ENCODE data around the gene LEP. TPM values are rescaled to one million over a fixed set of nuclear protein-coding genes. Genes with fewer than 3 reads are reported as not detected.
"Not testable (repeated sequence)": the region's sequence is repeated elsewhere in the genome, so short reads cannot be mapped to it uniquely, and the experiment has no call there.

LEP gene
- polyA plus RNA-seq, 4 donors: 0.25 TPM; not detected in 3

GRCh38 chr7:128278366-128278765 is 37.3 kb downstream of the LEP start:
- Histone ChIP-seq H3K4me1 (ENCODE audit: control insufficient read depth in 3 of 3, insufficient read depth in 2 of 3, low read depth in 1 of 3, low read length in 2 of 3) (no peaks in the 10 kb centered on the region), H3K4me3 (ENCODE audit: low read depth in 1 of 3, low read length in 3 of 3) (no peak overlapping the region), H3K36me3 (ENCODE audit: control insufficient read depth in 3 of 3, insufficient read depth in 2 of 3, low read depth in 1 of 3, low read length in 3 of 3) (no peaks in the 10 kb centered on the region), H3K27ac (ENCODE audit: low read depth in 1 of 3, low read length in 2 of 3) (no peak overlapping the region), H3K27me3 (ENCODE audit: control insufficient read depth in 3 of 3, insufficient read depth in 3 of 3, low read length in 3 of 3) (peaks cover 0 to 2% (median 0%) of the 10 kb centered on the region in 3 donors), H3K9me3 (ENCODE audit: control insufficient read depth in 2 of 2, insufficient read depth in 1 of 2, low read depth in 1 of 2, low read length in 1 of 2) (peaks cover 0 to 17% of the 10 kb centered on the region in 2 donors)
- no peak for FAIRE-seq
- WGBS, 3 donors: 94 to 97% (median 97%) methylated on average over 1 of the region's 1 CpG
- no peak for DNase-seq

GRCh38 chr7:128279124-128279713 is 38.1 kb downstream of the LEP start:
- Histone ChIP-seq H3K36me3 (ENCODE audit: control insufficient read depth in 3 of 3, insufficient read depth in 2 of 3, low read depth in 1 of 3, low read length in 3 of 3) (no peaks in the 10 kb centered on the region), H3K27me3 (ENCODE audit: control insufficient read depth in 3 of 3, insufficient read depth in 3 of 3, low read length in 3 of 3) (no peaks in the 10 kb centered on the region), H3K4me3 (ENCODE audit: low read depth in 1 of 3, low read length in 3 of 3) (no peak overlapping the region), H3K4me1 (ENCODE audit: control insufficient read depth in 3 of 3, insufficient read depth in 2 of 3, low read depth in 1 of 3, low read length in 2 of 3) (no peaks in the 10 kb centered on the region), H3K27ac (ENCODE audit: low read depth in 1 of 3, low read length in 2 of 3) (no peak overlapping the region), H3K9me3 (ENCODE audit: control insufficient read depth in 2 of 2, insufficient read depth in 1 of 2, low read depth in 1 of 2, low read length in 1 of 2) (peaks cover 0 to 17% of the 10 kb centered on the region in 2 donors)
- 92 to 95% (median 94%) methylated on average over 6 of the region's 6 CpGs for WGBS, 3 donors
- DNase-seq (no peak), FAIRE-seq (no peak)

GRCh38 chr7:128280451-128280850 is 39.4 kb downstream of the LEP start:
- 75 to 86% (median 77%) methylated on average over 1 of the region's 1 CpG for WGBS, 3 donors
- not testable (repeated sequence) for DNase-seq, FAIRE-seq

GRCh38 chr7:128281605-128282380 is 40.7 kb downstream of the LEP start:
- FAIRE-seq (no peak), DNase-seq (no peak)
- no peak overlapping the region for H3K27ac ChIP-seq (ENCODE audit: low read depth in 1 of 3, low read length in 2 of 3)
- no peaks in the 10 kb centered on the region for H3K27me3 ChIP-seq (ENCODE audit: control insufficient read depth in 3 of 3, insufficient read depth in 3 of 3, low read length in 3 of 3)
- H3K36me3 ChIP-seq (ENCODE audit: control insufficient read depth in 3 of 3, insufficient read depth in 2 of 3, low read depth in 1 of 3, low read length in 3 of 3): no peaks in the 10 kb centered on the region
- WGBS, 3 donors: 87 to 90% (median 88%) methylated on average over 4 of the region's 4 CpGs
- no peak overlapping the region for H3K4me3 ChIP-seq (ENCODE audit: low read depth in 1 of 3, low read length in 3 of 3)
- H3K4me1 ChIP-seq (ENCODE audit: control insufficient read depth in 3 of 3, insufficient read depth in 2 of 3, low read depth in 1 of 3, low read length in 2 of 3): no peaks in the 10 kb centered on the region
- H3K9me3 ChIP-seq (ENCODE audit: control insufficient read depth in 2 of 2, insufficient read depth in 1 of 2, low read depth in 1 of 2, low read length in 1 of 2): peaks cover 0 to 17% of the 10 kb centered on the region in 2 donors

More at GRCh38 chr7:128280451-128280850, 39.4 kb downstream of the LEP start:
- not testable (repeated sequence) for H3K27me3 ChIP-seq (ENCODE audit: control insufficient read depth in 3 of 3, insufficient read depth in 3 of 3, low read length in 3 of 3); H3K27ac ChIP-seq (ENCODE audit: low read depth in 1 of 3, low read length in 2 of 3); H3K4me1 ChIP-seq (ENCODE audit: control insufficient read depth in 3 of 3, insufficient read depth in 2 of 3, low read depth in 1 of 3, low read length in 2 of 3); H3K4me3 ChIP-seq (ENCODE audit: low read depth in 1 of 3, low read length in 3 of 3); H3K36me3 ChIP-seq (ENCODE audit: control insufficient read depth in 3 of 3, insufficient read depth in 2 of 3, low read depth in 1 of 3, low read length in 3 of 3)
- peaks cover 0 to 17% of the 10 kb centered on the region in 2 donors for H3K9me3 ChIP-seq (ENCODE audit: control insufficient read depth in 2 of 2, insufficient read depth in 1 of 2, low read depth in 1 of 2, low read length in 1 of 2)

- 85 to 95% (median 89%) methylated on average over 7 of the region's 7 CpGs for WGBS, 3 donors
- no peak for DNase-seq
- H3K4me1 ChIP-seq (ENCODE audit: control insufficient read depth in 3 of 3, insufficient read depth in 2 of 3, low read depth in 1 of 3, low read length in 2 of 3): no peaks in the 10 kb centered on the region
- FAIRE-seq: no peak
- H3K4me3 ChIP-seq (ENCODE audit: low read depth in 1 of 3, low read length in 3 of 3): no peak overlapping the region
- no peaks in the 10 kb centered on the region for H3K27me3 ChIP-seq (ENCODE audit: control insufficient read depth in 3 of 3, insufficient read depth in 3 of 3, low read length in 3 of 3)
- no peak overlapping the region for H3K27ac ChIP-seq (ENCODE audit: low read depth in 1 of 3, low read length in 2 of 3)
- peaks cover 0 to 17% of the 10 kb centered on the region in 2 donors for H3K9me3 ChIP-seq (ENCODE audit: control insufficient read depth in 2 of 2, insufficient read depth in 1 of 2, low read depth in 1 of 2, low read length in 1 of 2)
- H3K36me3 ChIP-seq (ENCODE audit: control insufficient read depth in 3 of 3, insufficient read depth in 2 of 3, low read depth in 1 of 3, low read length in 3 of 3): peaks cover 0 to 2% (median 0%) of the 10 kb centered on the region in 3 donors
Measured at GRCh38 chr7:128284102-128284501, 43.0 kb downstream of the LEP start.

- 94 to 98% (median 97%) methylated on average over 4 of the region's 4 CpGs for WGBS, 3 donors
Measured at GRCh38 chr7:128287556-128287955, 46.5 kb downstream of the LEP start.

GRCh38 chr7:128298004-128298403 is 56.9 kb downstream of the LEP start:
- not testable (repeated sequence) for FAIRE-seq; H3K4me1 ChIP-seq (ENCODE audit: control insufficient read depth in 3 of 3, insufficient read depth in 2 of 3, low read depth in 1 of 3, low read length in 2 of 3); H3K36me3 ChIP-seq (ENCODE audit: control insufficient read depth in 3 of 3, insufficient read depth in 2 of 3, low read depth in 1 of 3, low read length in 3 of 3); H3K27me3 ChIP-seq (ENCODE audit: control insufficient read depth in 3 of 3, insufficient read depth in 3 of 3, low read length in 3 of 3); H3K27ac ChIP-seq (ENCODE audit: low read depth in 1 of 3, low read length in 2 of 3); H3K9me3 ChIP-seq (ENCODE audit: control insufficient read depth in 2 of 2, insufficient read depth in 1 of 2, low read depth in 1 of 2, low read length in 1 of 2); H3K4me3 ChIP-seq (ENCODE audit: low read depth in 1 of 3, low read length in 3 of 3)
- DNase-seq: peak in 1 of 2 donors; percentile 31
- 16 to 65% (median 28%) methylated on average over 5 to 6 of the region's 7 CpGs for WGBS, 3 donors

More at GRCh38 chr7:128287556-128287955, 46.5 kb downstream of the LEP start:
- no peaks in the 10 kb centered on the region for H3K4me1 ChIP-seq (ENCODE audit: control insufficient read depth in 3 of 3, insufficient read depth in 2 of 3, low read depth in 1 of 3, low read length in 2 of 3)
- H3K27me3 ChIP-seq (ENCODE audit: control insufficient read depth in 3 of 3, insufficient read depth in 3 of 3, low read length in 3 of 3): no peaks in the 10 kb centered on the region
- H3K36me3 ChIP-seq (ENCODE audit: control insufficient read depth in 3 of 3, insufficient read depth in 2 of 3, low read depth in 1 of 3, low read length in 3 of 3): peaks cover 0 to 2% (median 0%) of the 10 kb centered on the region in 3 donors
- no peak for DNase-seq
- no peak overlapping the region for H3K4me3 ChIP-seq (ENCODE audit: low read depth in 1 of 3, low read length in 3 of 3)
- H3K9me3 ChIP-seq (ENCODE audit: control insufficient read depth in 2 of 2, insufficient read depth in 1 of 2, low read depth in 1 of 2, low read length in 1 of 2): peaks cover 0 to 1% of the 10 kb centered on the region in 2 donors
- H3K27ac ChIP-seq (ENCODE audit: low read depth in 1 of 3, low read length in 2 of 3): no peak overlapping the region
- FAIRE-seq: no peak

- Histone ChIP-seq H3K9me3 (ENCODE audit: control insufficient read depth in 2 of 2, insufficient read depth in 1 of 2, low read depth in 1 of 2, low read length in 1 of 2) (no peaks in the 10 kb centered on the region), H3K27ac (ENCODE audit: low read depth in 1 of 3, low read length in 2 of 3) (no peak overlapping the region), H3K36me3 (ENCODE audit: control insufficient read depth in 3 of 3, insufficient read depth in 2 of 3, low read depth in 1 of 3, low read length in 3 of 3) (peaks cover 2 to 11% (median 2%) of the 10 kb centered on the region in 3 donors), H3K4me1 (ENCODE audit: control insufficient read depth in 3 of 3, insufficient read depth in 2 of 3, low read depth in 1 of 3, low read length in 2 of 3) (peaks cover 0 to 7% (median 3%) of the 10 kb centered on the region in 3 donors), H3K4me3 (ENCODE audit: low read depth in 1 of 3, low read length in 3 of 3) (no peak overlapping the region), H3K27me3 (ENCODE audit: control insufficient read depth in 3 of 3, insufficient read depth in 3 of 3, low read length in 3 of 3) (no peaks in the 10 kb centered on the region)
- 22 to 48% (median 47%) methylated on average over 7 of the region's 7 CpGs for WGBS, 3 donors
- FAIRE-seq (no peak), DNase-seq (peak; percentile 12 to 17)
Measured at GRCh38 chr7:128299109-128299607, 58.1 kb downstream of the LEP start.
